Transverse colon (tissue), 4 donors: ENCODE measurements around the gene DLX1.

Experiments
- CTCF ChIP-seq, 5 experiments: fragments of 200-600 bp in 3 of 5; fragments of 450-650 bp in 2 of 5; sonication (generic) in 3 of 5; IDR thresholded peaks; 1 replicate in 2 of 5; 2 replicates in 3 of 5; pipeline ENCODE4 v1.5.1; 2016 to 2017; ENCODE audit warnings: antibody characterized with exemption in 5 of 5, inconsistent platforms in 3 of 5, mild to moderate bottlenecking in 2 of 5, moderate library complexity in 1 of 5
- EP300 ChIP-seq: sonication (generic); formaldehyde crosslinking; IDR thresholded peaks from one replicate; pipeline ENCODE4 v1.6.1; 2017; ENCODE audit warnings: antibody characterized with exemption, low read depth
- POLR2A ChIP-seq: fragments of 450-650 bp; IDR thresholded peaks from one replicate; pipeline ENCODE4 v1.6.1; 2016; ENCODE audit warnings: antibody characterized with exemption, mild to moderate bottlenecking, moderate library complexity
- POLR2AphosphoS5 ChIP-seq, 3 donors: sonication (generic); formaldehyde crosslinking; IDR thresholded peaks; one replicate each; pipeline ENCODE4 v1.6.1; 2016; ENCODE audit warnings: antibody characterized with exemption in 3 of 3

GRCh38 chr2:172103471-172104272 lies 18.4 kb downstream of the DLX1 start:
- TF ChIP-seq POLR2A, result no peak
- peak; percentile 68 to 88 (median 87) for TF ChIP-seq CTCF (IDR thresholded peaks at IDR 0.05)
- peak in 1 of 3 donors; percentile 16 for TF ChIP-seq POLR2AphosphoS5 (IDR thresholded peaks at IDR 0.05)
- no peak for TF ChIP-seq EP300
